Skeletal muscle satellite cell (primary cell): ENCODE measurements around the gene RPTOR.

Experiments
- H3K27me3 ChIP-seq: 2 replicates; pipeline ENCODE4 v1.7.0; 2013; ENCODE audit warnings: low read length; ENCODE audit not compliant: control insufficient read depth, insufficient read depth
- H3K36me3 ChIP-seq: 2 replicates; pipeline ENCODE4 v1.7.0; 2013; ENCODE audit warnings: mild to moderate bottlenecking, control low read depth, low read length; ENCODE audit not compliant: insufficient read depth
- H3K4me1 ChIP-seq: 2 replicates; pipeline ENCODE4 v1.7.0; 2013; ENCODE audit warnings: low read length; ENCODE audit not compliant: control insufficient read depth, insufficient read depth
- H3K4me2 ChIP-seq: 2 replicates; pipeline ENCODE4 v1.7.0; 2013; ENCODE audit warnings: mild to moderate bottlenecking, low read length
- H3K4me3 ChIP-seq: 2 replicates; pipeline ENCODE4 v1.7.0; 2013; ENCODE audit warnings: low read length
- H3K9ac ChIP-seq: 2 replicates; pipeline ENCODE4 v1.7.0; 2013; ENCODE audit warnings: mild to moderate bottlenecking, low read depth, low read length, moderate library complexity
- H3K9me3 ChIP-seq: replicated peaks from 2 replicates; pipeline ENCODE4 v1.7.0; 2013; ENCODE audit warnings: mild to moderate bottlenecking, control low read depth, low read length

The RPTOR gene

DNA sequence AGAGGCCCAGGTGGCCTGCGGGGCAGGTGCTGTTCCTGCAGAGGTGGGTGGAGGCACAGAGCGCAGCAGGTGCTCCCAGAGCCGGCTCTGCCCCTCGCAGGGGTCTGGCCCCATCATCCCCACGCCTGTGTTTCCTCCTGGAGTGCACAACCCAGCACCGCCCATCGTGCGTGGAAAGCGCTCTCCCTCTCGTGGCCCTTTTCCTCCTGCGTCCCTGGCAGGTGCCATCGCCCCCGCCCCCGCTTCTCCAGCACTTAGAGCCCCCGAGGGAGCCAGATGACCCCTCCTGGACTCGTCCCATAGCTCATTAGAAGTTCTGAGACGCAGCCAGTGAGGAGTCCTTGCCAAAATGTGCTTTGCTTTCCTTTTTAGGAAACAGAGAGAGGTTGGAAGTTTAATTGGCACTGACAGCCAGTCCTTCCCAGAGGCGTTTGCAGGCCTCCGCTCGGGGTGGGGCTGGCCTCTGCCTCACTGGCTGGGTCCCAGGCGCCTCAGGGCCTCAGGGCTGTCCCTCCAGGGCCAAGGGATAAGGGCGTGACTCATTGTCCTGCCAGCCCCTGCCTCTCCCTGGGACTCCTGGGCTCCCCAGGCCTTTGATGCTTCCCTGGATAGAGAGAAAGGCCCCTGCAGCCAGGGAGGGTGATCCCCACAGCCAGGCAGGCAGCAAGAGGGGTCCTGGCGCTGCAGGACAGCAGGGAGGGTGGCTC, 414.8 kb downstream of the RPTOR start:
- Histone ChIP-seq H3K4me2 (peak overlapping the region; percentile 32), H3K27me3 (no peaks in the 10 kb centered on the region), H3K36me3 (peaks cover 1% of the 10 kb centered on the region), H3K9me3 (no peaks in the 10 kb centered on the region), H3K9ac (peak overlapping the region; percentile 38), H3K4me1 (peaks cover 28% of the 10 kb centered on the region), H3K4me3 (no peak overlapping the region)

DNA sequence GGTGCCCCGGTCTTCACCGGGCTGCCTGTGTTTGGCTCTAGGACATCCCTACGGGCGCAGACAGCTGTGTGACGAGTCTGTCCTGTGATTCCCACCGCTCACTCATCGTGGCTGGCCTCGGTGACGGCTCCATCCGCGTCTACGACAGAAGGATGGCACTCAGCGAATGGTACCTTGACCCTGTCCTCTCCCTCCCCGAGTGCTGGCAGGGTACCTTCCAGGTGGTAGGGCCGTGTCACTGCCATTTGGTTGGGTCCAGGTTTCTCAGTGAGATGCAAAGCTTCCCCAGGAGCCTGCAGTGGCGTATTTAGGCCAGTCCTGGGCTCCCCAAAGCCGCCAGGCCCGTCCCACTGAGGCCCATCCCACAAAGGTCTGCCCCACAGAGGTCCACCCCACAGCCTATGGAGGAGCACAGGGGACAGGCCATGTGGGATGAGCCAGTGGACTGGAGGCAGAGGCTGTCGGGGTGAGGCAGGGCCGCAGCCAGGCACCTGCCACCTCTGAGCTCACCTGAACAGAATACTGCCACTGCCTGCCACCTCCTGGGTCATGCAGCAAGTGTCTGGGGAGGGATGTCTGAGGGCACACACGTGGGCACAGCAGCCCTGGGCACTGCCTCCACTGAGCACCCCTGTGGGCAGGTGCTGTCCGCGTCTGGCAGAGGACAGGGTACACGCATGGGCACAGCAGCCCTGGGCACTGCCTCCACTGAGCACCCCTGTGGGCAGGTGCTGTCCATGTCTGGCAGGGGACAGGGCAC, 415.6 kb downstream of the RPTOR start:
- H3K9ac ChIP-seq = peak overlapping the region; percentile 38
- H3K27me3 ChIP-seq = no peaks in the 10 kb centered on the region
- peaks cover 28% of the 10 kb centered on the region for H3K4me1 ChIP-seq
- H3K36me3 ChIP-seq = peaks cover 4% of the 10 kb centered on the region
- no peak overlapping the region for H3K4me3 ChIP-seq
- no peak overlapping the region for H3K4me2 ChIP-seq
- no peaks in the 10 kb centered on the region for H3K9me3 ChIP-seq

DNA sequence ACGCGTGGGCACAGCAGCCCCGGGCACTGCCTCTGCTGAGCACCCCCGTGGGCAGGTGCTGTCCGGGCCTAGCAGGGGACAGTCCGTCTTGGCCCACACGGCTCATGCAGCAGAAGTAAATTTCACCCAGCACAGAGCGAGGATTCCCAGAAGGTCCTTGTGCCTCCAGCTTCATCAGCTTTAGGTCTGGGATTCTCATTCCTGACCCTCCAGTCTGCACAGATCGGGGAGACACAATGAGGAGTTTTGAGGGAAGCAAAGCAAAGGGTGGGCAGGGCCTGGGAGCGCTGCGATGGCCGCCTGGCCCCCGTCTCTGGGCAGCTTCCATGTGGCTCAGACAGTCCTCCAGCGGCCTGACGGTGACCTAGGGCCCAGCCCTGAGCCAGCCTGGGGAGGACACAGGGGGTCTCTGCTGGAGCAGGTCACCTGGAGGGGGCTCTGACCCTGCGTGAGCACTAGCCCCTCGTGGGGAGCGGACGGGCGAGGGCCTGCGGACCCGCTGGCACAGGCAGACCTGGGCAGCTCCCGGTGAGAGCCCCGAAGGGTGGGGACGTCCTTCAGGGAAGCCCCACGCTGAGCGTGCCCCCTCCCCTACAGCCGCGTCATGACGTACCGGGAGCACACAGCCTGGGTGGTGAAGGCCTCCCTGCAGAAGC, 416.3 kb downstream of the RPTOR start:
- Histone ChIP-seq H3K4me3 (no peak overlapping the region), H3K4me2 (no peak overlapping the region), H3K4me1 (peaks cover 28% of the 10 kb centered on the region), H3K36me3 (peaks cover 4% of the 10 kb centered on the region), H3K27me3 (no peaks in the 10 kb centered on the region), H3K9me3 (no peaks in the 10 kb centered on the region), H3K9ac (no peak overlapping the region)

DNA sequence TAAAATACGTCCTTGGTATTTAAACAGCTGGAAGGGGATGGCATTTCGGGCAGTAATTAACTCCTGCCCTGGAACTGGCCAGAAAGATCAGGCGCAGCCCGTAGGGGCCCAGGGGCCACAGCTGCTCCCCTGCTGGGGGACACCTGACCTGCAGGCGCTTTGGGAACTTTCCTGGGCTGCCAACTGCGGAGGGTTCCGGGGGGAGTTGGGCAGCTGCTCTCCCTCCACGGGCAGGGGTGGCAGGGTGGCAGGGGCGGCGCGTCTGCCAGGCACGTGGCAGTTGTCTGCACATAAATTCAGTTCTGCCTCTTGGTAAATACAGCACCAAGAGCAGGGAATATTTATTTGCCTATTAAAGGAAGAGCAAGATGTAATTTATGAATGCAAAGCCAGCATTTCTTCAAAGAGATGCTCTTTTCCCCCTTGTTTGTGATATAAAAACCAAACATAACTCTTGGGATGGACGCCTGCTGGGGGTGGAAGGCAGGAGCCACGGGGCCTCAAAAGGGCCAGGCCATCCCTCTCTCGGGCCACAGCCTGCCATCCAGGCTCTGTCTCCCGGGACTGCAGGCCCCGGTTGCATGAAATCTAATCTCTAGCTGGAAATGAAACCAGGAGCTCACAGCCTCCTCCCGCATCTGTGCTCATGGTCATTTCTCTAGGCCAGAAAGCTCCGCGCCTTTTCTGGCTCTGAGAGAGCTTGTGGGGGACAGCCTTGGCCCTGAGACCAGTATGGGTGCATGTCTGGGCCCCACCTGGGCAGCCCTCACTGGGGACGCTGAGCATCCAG, 417.1 kb downstream of the RPTOR start:
- H3K9me3 ChIP-seq = no peaks in the 10 kb centered on the region
- peaks cover 4% of the 10 kb centered on the region for H3K36me3 ChIP-seq
- H3K9ac ChIP-seq = no peak overlapping the region

DNA sequence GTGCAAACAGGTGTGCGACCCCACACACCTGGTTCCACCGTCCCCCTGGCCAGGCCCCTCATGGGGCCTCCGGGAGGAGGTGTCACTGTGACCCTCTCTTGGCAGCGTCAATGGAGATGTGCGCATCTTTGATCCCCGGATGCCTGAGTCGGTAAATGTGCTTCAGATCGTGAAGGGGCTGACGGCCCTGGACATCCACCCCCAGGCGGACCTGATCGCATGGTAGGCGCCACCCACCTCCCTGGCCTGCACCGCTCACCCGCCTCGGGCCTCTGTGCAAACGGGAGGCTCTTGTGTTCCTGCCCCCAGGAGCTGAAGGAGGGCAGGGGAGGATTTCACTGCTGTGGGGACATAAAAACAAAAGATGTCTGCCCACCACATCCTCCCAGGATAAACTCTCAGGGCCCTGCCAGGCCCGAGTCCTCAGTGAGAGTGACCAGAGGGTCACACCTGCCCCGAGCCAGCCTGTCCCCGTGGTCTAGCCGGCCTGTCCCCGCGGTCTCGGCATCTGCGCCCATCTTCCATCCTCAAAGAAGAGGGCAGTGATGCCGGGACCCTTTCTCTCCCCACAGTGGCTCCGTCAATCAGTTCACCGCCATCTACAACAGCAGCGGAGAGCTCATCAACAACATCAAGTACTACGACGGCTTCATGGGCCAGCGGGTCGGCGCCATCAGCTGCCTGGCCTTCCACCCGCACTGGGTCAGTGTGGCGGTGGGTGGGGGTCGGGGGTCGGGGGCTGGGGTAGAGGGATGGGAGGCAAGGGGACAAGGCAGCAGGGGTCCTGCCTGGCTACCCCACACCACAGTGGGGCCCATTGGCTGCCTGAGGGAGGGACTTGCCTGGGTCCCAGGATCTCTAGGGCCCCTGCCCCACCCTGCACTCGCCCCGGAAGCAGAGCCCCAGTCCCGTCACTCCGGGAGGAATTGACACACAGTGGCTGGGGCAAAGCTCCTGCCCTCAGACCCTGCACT, 418.0 kb downstream of the RPTOR start:
- Histone ChIP-seq H3K36me3 (peaks cover 4% of the 10 kb centered on the region), H3K9ac (no peak overlapping the region), H3K27me3 (no peaks in the 10 kb centered on the region)

More for the DNA sequence above, 417.1 kb downstream of the RPTOR start:
- H3K4me1 ChIP-seq = peaks cover 28% of the 10 kb centered on the region
- no peak overlapping the region for H3K4me3 ChIP-seq
- H3K27me3 ChIP-seq = no peaks in the 10 kb centered on the region
- H3K4me2 ChIP-seq = no peak overlapping the region

DNA sequence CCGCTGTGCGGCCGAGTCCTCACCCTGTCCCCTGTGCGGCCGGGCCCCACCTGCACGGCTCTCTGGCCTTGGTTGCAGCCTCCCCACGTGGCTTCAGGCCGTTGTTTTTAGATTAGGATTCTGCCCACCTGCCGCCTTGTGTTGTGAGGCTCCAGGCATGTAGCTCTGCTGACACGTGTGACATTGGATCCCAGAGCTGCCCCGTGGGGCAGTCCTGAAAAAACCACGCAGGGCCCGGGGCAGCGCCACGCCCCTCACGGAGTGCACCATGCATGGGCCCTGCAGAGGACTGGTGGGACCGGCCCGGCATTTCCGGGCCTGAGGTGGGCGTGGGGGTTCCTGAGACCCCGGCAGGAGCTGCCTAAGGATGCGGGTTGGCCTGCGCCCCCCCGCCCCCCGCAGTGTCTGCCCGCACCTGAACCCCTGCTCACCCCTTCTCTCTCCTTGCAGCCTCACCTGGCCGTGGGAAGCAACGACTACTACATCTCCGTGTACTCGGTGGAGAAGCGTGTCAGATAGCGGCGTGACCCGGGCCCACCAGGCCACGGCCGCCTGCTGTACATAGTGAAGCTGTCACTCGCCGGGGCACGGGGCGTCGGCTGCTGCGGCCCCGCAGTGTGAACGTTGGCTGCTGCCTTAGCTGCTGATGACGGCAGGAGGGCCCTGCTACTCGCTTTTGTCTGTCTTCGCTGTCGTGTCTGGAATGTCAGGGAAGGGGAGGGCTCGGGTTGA, 419.3 kb downstream of the RPTOR start:
- no peak overlapping the region for H3K9ac ChIP-seq
- H3K4me3 ChIP-seq = no peak overlapping the region
- H3K4me1 ChIP-seq = peaks cover 32% of the 10 kb centered on the region
- H3K27me3 ChIP-seq = no peaks in the 10 kb centered on the region
- no peaks in the 10 kb centered on the region for H3K9me3 ChIP-seq
- H3K36me3 ChIP-seq = peaks cover 4% of the 10 kb centered on the region
- no peak overlapping the region for H3K4me2 ChIP-seq

More for the DNA sequence above, 418.0 kb downstream of the RPTOR start:
- no peak overlapping the region for H3K4me2 ChIP-seq
- no peaks in the 10 kb centered on the region for H3K9me3 ChIP-seq
- peaks cover 28% of the 10 kb centered on the region for H3K4me1 ChIP-seq
- H3K4me3 ChIP-seq = no peak overlapping the region

DNA sequence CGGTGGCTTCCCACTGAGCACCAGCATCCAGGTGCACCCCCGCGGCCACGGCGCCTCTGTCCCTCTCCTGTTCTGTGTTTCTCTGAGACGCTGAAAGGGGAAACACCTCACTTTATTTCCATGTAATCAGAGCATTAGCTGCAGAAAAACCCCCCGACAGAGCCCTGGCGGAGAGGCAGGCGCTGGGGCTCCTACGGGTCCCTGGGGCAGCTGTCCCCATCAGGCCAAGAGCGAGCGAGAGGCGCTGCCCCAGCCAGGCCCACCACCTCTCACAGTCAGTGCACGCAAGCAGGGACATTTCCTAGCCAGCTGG, 419.9 kb downstream of the RPTOR start:
- no peaks in the 10 kb centered on the region for H3K27me3 ChIP-seq
- H3K4me1 ChIP-seq = peaks cover 32% of the 10 kb centered on the region
- H3K9ac ChIP-seq = no peak overlapping the region
- no peaks in the 10 kb centered on the region for H3K9me3 ChIP-seq
- no peak overlapping the region for H3K4me3 ChIP-seq
- peaks cover 4% of the 10 kb centered on the region for H3K36me3 ChIP-seq
- H3K4me2 ChIP-seq = no peak overlapping the region

DNA sequence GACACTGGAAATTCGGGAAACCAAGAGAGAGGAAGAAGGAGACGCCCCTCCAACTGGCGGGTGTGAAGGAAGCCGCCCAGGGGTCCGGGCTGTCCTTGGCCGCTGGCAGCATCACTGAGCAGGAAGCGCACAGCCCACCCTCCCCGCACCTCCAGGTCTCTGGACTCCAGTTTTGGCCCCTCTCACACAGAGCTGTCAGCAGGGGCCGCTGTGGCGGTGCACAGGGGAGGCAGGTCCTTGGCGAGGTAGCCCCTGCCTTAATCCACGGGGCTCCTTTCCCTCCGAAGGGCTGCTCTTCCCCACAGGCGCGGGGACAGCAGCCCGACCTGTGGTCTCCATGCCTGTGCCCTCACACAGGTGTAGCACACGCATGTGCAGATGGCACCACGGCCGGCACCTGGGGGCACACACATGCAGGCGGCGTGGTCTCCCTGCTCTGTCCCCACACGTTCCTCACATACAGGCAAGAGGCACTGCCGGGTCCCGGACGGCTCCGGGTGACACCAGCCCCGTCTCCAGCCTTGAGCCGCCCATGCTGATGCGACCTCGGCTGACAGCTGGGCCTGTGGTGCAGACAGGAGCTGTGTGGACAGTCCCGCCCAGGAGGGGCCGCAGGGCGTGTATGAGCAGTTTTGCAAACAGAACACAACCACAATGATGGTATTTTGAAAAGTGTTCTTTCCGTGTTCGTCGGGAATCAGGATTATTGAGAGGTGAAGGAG, 420.4 kb downstream of the RPTOR start:
- peaks cover 32% of the 10 kb centered on the region for H3K4me1 ChIP-seq
- no peak overlapping the region for H3K9ac ChIP-seq
- peaks cover 2% of the 10 kb centered on the region for H3K27me3 ChIP-seq
- peaks cover 4% of the 10 kb centered on the region for H3K36me3 ChIP-seq
- no peaks in the 10 kb centered on the region for H3K9me3 ChIP-seq
- no peak overlapping the region for H3K4me2 ChIP-seq
- H3K4me3 ChIP-seq = no peak overlapping the region

DNA sequence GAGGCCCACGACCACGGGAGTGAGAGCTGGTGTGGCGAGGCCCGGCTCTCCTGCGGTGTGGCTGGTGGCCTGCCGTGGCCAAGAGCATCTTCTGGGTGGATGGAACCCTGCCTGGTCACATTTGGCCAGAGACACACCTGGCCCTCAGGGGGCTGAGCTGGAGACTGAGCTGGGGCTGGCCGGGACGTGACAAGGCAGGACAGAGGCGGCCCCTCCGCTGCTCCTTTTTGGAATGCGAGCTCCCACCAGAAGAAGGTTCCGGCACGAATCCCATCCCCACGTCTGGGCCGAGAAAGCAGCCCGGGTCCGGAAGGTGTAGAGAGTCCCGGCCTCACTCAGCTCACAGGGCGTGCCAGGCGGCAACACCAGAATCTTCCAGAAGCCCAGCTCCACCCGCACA, 421.0 kb downstream of the RPTOR start:
- Histone ChIP-seq H3K9ac (no peak overlapping the region), H3K36me3 (peaks cover 4% of the 10 kb centered on the region), H3K4me3 (no peak overlapping the region), H3K9me3 (no peaks in the 10 kb centered on the region), H3K4me1 (peaks cover 35% of the 10 kb centered on the region), H3K4me2 (no peak overlapping the region), H3K27me3 (peaks cover 7% of the 10 kb centered on the region)
